HG02970 (cell line): ENCODE data around the gene CFAP141.

Experiments
- ATAC-seq: cut with Tn5 transposase; IDR thresholded peaks from one replicate; pipeline ENCODE4 v1.9.1; 2021; ENCODE audit warnings: mild to moderate bottlenecking, moderate library complexity, moderate number of reproducible peaks; ENCODE audit not compliant: unreplicated experiment, low FRiP score

The CFAP141 gene

GRCh38 chr1:154174654-154175053, 31.5 kb downstream of the CFAP141 start:
- no peak for ATAC-seq

GRCh38 chr1:154171880-154172279, 34.3 kb downstream of the CFAP141 start:
- no peak for ATAC-seq

- ATAC-seq = no peak
These were observed 34.9 kb downstream of the CFAP141 start for GRCh38 chr1:154171223-154171583.

- no peak for ATAC-seq
These were observed 35.4 kb downstream of the CFAP141 start for GRCh38 chr1:154170547-154171222.

GRCh38 chr1:154167461-154167860, 38.7 kb downstream of the CFAP141 start:
- no peak for ATAC-seq

- no peak for ATAC-seq
These were observed 39.9 kb downstream of the CFAP141 start for GRCh38 chr1:154166207-154166606.

GRCh38 chr1:154159554-154159953, 46.6 kb downstream of the CFAP141 start:
- ATAC-seq = no peak

GRCh38 chr1:154158307-154159125, 47.6 kb downstream of the CFAP141 start:
- no peak for ATAC-seq

GRCh38 chr1:154157520-154158306, 48.4 kb downstream of the CFAP141 start:
- ATAC-seq = no peak

- no peak for ATAC-seq
These were observed 50.9 kb downstream of the CFAP141 start for GRCh38 chr1:154155251-154155650.

GRCh38 chr1:154154534-154155191, 51.5 kb downstream of the CFAP141 start, which contains the start of gene NUP210L:
NUP210L (minus strand) TSS chr1:154155073.
- ATAC-seq = no peak

GRCh38 chr1:154154053-154154452, 52.1 kb downstream of the CFAP141 start:
- ATAC-seq = no peak

- ATAC-seq = no peak
These were observed 54.8 kb downstream of the CFAP141 start for GRCh38 chr1:154151311-154151710.
